K562 (cell line): ENCODE measurements around the gene ZNF521. TPM values are rescaled to one million over a fixed set of nuclear protein-coding genes. Genes with fewer than 3 reads are reported as not detected.

ENCODE experiments used
- ELF2 ChIP-seq: fragments of 250-450 bp; sonication (Bioruptor Pico); IDR thresholded peaks from 2 replicates; pipeline ENCODE4 v1.5.0; 2021; ENCODE audit warnings: mild to moderate bottlenecking
- HMGN3 ChIP-seq: IDR thresholded peaks from 2 replicates; pipeline ENCODE4 v1.6.1; 2011; ENCODE audit warnings: borderline replicate concordance, low read depth, mild to moderate bottlenecking, mixed read lengths, low read length; ENCODE audit not compliant: insufficient read length; ENCODE audit errors: extremely low read depth
- IFI16 ChIP-seq: fragments of 250-450 bp; sonication (Bioruptor Pico); IDR thresholded peaks from 2 replicates; pipeline ENCODE4 v2.1.2; 2022; ENCODE audit warnings: mild to moderate bottlenecking, inconsistent platforms
- MAFG ChIP-seq: fragments of 450-650 bp; conservative IDR thresholded peaks from 2 replicates; pipeline ENCODE4 v1.6.1; 2016; ENCODE audit warnings: missing genetic modification characterization, missing compliant biosample characterization
- NCOR1 ChIP-seq: fragments of 450-650 bp; IDR thresholded peaks from 2 replicates; pipeline ENCODE4 v1.6.1; 2016; ENCODE audit warnings: mild to moderate bottlenecking, moderate library complexity
- RCOR1 ChIP-seq, 2 experiments: IDR thresholded peaks; 2 replicates each; pipeline ENCODE4 v1.6.1; 2012; ENCODE audit warnings: low read depth in 2 of 2, low read length in 2 of 2, borderline replicate concordance in 1 of 2, improper control_type of control experiment in 1 of 2
- SUPT5H ChIP-seq: fragments of 450-650 bp; IDR thresholded peaks from 2 replicates; pipeline ENCODE4 v1.6.1; 2016
- ZKSCAN1 ChIP-seq: fragments of 150-350 bp; IDR thresholded peaks from 2 replicates; pipeline ENCODE4 v1.6.1; 2016; ENCODE audit warnings: low read depth, low read length
- ZNF232 ChIP-seq: sonication (generic); formaldehyde crosslinking; IDR thresholded peaks from 2 replicates; pipeline ENCODE4 v1.8.0; 2022; ENCODE audit warnings: mild to moderate bottlenecking, missing genetic modification reagents
- ZNF253 ChIP-seq: fragments of 250-450 bp; sonication (Bioruptor Pico); conservative IDR thresholded peaks from 2 replicates; pipeline ENCODE4 v1.6.1; 2021; ENCODE audit warnings: mild to moderate bottlenecking
- ZNF263 ChIP-seq: sonication (generic); formaldehyde crosslinking; IDR thresholded peaks from 2 replicates; pipeline ENCODE4 v1.8.0; 2022; ENCODE audit warnings: mild to moderate bottlenecking, missing genetic modification reagents, borderline replicate concordance
- ZNF444 ChIP-seq: fragments of 250-450 bp; sonication (Bioruptor Pico); IDR thresholded peaks from 2 replicates; pipeline ENCODE4 v1.4.0; 2020; ENCODE audit warnings: mild to moderate bottlenecking, moderate library complexity
- ZNF551 ChIP-seq: fragments of 250-450 bp; sonication (Bioruptor Pico); IDR thresholded peaks from 2 replicates; pipeline ENCODE4 v1.5.0; 2021; ENCODE audit warnings: mild to moderate bottlenecking, moderate library complexity
- ZNF699 ChIP-seq: fragments of 250-450 bp; sonication (Bioruptor Pico); IDR thresholded peaks from 2 replicates; pipeline ENCODE4 v1.8.0; 2021; ENCODE audit warnings: mild to moderate bottlenecking, moderate library complexity; ENCODE audit not compliant: insufficient replicate concordance
- polyA plus RNA-seq, 8 experiments: library from polyadenylated mRNA; depleted of rRNA in 4 of 8; stranded (reverse) in 5 of 8; unstranded in 3 of 8; fragments of >200 nt; fragmentation: Nextera tagmentation in 2 of 8; fragmentation: Illumina TruSeq in 1 of 8; extraction: Ambion mirVana in 2 of 8; extraction: Trizol in 1 of 8; gene quantifications; 2 replicates each; pipeline versions ENCODE4 v1.2.1 to v1.2.3, GENCODE V29; 2011 to 2014; ENCODE audit warnings: inconsistent platforms in 1 of 8, missing spikeins in 1 of 8
- total RNA-seq, 7 experiments: library from RNA; depleted of rRNA in 6 of 7; stranded (reverse); fragments of >200 nt in 6 of 7; fragmentation: Illumina TruSeq in 2 of 7; extraction: Trizol in 2 of 7; gene quantifications; 2 replicates each; pipeline versions ENCODE4 v1.2.1 to v1.2.3, GENCODE V29; 2011 to 2021; ENCODE audit warnings: low replicate concordance in 1 of 7
- TF ChIP-seq, protein P1 (sequence below), 2 experiments: fragments of 450-650 bp; IDR thresholded peaks; 2 replicates each; pipeline ENCODE4 v1.6.1; 2018; ENCODE audit warnings: mild to moderate bottlenecking in 2 of 2, low read depth in 1 of 2; ENCODE audit not compliant: partially characterized antibody in 2 of 2
- TF ChIP-seq, protein P2 (sequence below), 3 experiments: fragments of 200-800 bp in 1 of 3; fragments of 250-450 bp in 1 of 3; fragments of 450-650 bp in 1 of 3; sonication (Bioruptor Pico) in 1 of 3; sonication (Bioruptor generic) in 1 of 3; formaldehyde crosslinking in 1 of 3; IDR thresholded peaks; 2 replicates each; pipeline versions ENCODE4 v1.6.1 to v1.8.0; 2016 to 2022; ENCODE audit warnings: mild to moderate bottlenecking in 2 of 3, missing genetic modification characterization in 2 of 3, missing compliant biosample characterization in 1 of 3, moderate library complexity in 1 of 3
- TF ChIP-seq, protein P3 (sequence below): sonication (generic); formaldehyde crosslinking; IDR thresholded peaks from 2 replicates; pipeline ENCODE4 v1.8.1; 2023; ENCODE audit warnings: mild to moderate bottlenecking, missing genetic modification reagents

The ZNF521 gene
- total and polyA plus RNA-seq, 9 of the 15 experiments (the other 6 are each of a cell fraction or from before 2014, with no cell fraction given), result 1.2 to 5.8 (median 1.6) TPM

DNA sequence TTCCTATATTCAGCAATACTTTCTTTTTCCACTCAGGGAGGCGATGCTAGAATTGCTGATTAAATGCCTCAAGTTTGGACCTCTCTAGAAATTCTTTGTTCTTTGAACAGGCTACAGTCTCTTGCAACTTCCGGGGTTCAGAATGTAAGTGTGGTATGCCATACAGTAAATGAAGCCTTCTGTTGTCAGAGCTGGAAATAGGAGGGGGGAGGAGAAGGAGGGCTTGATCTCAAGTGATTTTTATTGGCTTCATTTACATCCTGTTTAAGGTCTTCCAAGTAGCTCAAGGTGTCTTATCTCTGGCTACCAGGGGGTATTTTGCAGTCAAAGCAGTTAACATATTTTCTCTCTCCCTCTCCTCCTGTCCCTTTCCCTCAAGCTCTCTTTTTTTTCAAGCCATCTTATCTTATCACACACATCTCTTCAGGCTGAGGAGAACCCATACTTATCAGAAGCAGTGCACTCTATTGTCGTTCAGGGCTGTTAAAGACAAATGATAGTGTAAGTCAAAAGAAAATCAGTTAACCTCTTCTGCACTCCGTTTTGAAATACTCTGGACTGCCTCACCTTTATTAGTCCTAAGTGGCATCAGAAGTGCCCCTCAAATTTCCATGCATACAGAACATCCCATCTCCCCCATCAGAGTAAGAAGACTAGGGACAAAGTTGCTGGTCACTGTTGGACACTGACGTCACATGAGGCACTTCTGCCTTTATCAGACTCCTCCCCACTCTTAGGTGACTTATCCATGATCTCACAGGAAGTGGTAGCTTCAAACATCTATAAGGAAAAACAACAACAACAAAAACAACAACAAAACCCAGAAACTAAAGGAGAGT, 112.2 kb downstream of the ZNF521 start (continued):
- peak; percentile 86 for TF ChIP-seq NCOR1
- no peak for TF ChIP-seq MAFG
- no peak for TF ChIP-seq ZNF232 (CRISPR knock-in tag)
- no peak for TF ChIP-seq ZKSCAN1
- no peak for TF ChIP-seq ZNF551 (CRISPR knock-in tag)
- TF ChIP-seq ZNF263, result no peak
- TF ChIP-seq, protein P1, sequence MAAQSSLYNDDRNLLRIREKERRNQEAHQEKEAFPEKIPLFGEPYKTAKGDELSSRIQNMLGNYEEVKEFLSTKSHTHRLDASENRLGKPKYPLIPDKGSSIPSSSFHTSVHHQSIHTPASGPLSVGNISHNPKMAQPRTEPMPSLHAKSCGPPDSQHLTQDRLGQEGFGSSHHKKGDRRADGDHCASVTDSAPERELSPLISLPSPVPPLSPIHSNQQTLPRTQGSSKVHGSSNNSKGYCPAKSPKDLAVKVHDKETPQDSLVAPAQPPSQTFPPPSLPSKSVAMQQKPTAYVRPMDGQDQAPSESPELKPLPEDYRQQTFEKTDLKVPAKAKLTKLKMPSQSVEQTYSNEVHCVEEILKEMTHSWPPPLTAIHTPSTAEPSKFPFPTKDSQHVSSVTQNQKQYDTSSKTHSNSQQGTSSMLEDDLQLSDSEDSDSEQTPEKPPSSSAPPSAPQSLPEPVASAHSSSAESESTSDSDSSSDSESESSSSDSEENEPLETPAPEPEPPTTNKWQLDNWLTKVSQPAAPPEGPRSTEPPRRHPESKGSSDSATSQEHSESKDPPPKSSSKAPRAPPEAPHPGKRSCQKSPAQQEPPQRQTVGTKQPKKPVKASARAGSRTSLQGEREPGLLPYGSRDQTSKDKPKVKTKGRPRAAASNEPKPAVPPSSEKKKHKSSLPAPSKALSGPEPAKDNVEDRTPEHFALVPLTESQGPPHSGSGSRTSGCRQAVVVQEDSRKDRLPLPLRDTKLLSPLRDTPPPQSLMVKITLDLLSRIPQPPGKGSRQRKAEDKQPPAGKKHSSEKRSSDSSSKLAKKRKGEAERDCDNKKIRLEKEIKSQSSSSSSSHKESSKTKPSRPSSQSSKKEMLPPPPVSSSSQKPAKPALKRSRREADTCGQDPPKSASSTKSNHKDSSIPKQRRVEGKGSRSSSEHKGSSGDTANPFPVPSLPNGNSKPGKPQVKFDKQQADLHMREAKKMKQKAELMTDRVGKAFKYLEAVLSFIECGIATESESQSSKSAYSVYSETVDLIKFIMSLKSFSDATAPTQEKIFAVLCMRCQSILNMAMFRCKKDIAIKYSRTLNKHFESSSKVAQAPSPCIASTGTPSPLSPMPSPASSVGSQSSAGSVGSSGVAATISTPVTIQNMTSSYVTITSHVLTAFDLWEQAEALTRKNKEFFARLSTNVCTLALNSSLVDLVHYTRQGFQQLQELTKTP (IDR thresholded peaks at IDR 0.05; ENCODE audit: low read depth in 1 of 2, partially characterized antibody in 2 of 2), result no peak
- no peak for TF ChIP-seq ZNF444
- TF ChIP-seq IFI16 (CRISPR knock-in tag), result no peak
- no peak for TF ChIP-seq ZNF699 (CRISPR knock-in tag)
- TF ChIP-seq RCOR1 (IDR thresholded peaks at IDR 0.05; ENCODE audit: borderline replicate concordance in 1 of 2, low read depth in 2 of 2, low read length in 2 of 2), result peak in 1 of 2 experiments; percentile 90; a peak in 2 of 4 replicates
- TF ChIP-seq ELF2 (CRISPR knock-in tag), result no peak
- TF ChIP-seq HMGN3, result peak; percentile 83
- TF ChIP-seq, protein P2, sequence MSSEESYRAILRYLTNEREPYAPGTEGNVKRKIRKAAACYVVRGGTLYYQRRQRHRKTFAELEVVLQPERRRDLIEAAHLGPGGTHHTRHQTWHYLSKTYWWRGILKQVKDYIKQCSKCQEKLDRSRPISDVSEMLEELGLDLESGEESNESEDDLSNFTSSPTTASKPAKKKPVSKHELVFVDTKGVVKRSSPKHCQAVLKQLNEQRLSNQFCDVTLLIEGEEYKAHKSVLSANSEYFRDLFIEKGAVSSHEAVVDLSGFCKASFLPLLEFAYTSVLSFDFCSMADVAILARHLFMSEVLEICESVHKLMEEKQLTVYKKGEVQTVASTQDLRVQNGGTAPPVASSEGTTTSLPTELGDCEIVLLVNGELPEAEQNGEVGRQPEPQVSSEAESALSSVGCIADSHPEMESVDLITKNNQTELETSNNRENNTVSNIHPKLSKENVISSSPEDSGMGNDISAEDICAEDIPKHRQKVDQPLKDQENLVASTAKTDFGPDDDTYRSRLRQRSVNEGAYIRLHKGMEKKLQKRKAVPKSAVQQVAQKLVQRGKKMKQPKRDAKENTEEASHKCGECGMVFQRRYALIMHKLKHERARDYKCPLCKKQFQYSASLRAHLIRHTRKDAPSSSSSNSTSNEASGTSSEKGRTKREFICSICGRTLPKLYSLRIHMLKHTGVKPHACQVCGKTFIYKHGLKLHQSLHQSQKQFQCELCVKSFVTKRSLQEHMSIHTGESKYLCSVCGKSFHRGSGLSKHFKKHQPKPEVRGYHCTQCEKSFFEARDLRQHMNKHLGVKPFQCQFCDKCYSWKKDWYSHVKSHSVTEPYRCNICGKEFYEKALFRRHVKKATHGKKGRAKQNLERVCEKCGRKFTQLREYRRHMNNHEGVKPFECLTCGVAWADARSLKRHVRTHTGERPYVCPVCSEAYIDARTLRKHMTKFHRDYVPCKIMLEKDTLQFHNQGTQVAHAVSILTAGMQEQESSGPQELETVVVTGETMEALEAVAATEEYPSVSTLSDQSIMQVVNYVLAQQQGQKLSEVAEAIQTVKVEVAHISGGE (CRISPR knock-in tag; IDR thresholded peaks at IDR 0.05), result no peak
- TF ChIP-seq, protein P3, sequence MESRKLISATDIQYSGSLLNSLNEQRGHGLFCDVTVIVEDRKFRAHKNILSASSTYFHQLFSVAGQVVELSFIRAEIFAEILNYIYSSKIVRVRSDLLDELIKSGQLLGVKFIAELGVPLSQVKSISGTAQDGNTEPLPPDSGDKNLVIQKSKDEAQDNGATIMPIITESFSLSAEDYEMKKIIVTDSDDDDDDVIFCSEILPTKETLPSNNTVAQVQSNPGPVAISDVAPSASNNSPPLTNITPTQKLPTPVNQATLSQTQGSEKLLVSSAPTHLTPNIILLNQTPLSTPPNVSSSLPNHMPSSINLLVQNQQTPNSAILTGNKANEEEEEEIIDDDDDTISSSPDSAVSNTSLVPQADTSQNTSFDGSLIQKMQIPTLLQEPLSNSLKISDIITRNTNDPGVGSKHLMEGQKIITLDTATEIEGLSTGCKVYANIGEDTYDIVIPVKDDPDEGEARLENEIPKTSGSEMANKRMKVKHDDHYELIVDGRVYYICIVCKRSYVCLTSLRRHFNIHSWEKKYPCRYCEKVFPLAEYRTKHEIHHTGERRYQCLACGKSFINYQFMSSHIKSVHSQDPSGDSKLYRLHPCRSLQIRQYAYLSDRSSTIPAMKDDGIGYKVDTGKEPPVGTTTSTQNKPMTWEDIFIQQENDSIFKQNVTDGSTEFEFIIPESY, result no peak
- TF ChIP-seq ZNF253, result no peak
- no peak for TF ChIP-seq SUPT5H
